HG03469 (cell line): ENCODE data around the gene UCHL5.
"Not testable (repeated sequence)": the region's sequence is repeated elsewhere in the genome, so short reads cannot be mapped to it uniquely, and the experiment has no call there.

Experiments
- ATAC-seq: cut with Tn5 transposase; IDR thresholded peaks from one replicate; pipeline ENCODE4 v1.9.1; 2021; ENCODE audit warnings: mild to moderate bottlenecking, moderate library complexity, moderate number of reproducible peaks; ENCODE audit not compliant: unreplicated experiment

The UCHL5 gene

GRCh38 chr1:193014400-193014799 is 44.8 kb downstream of the UCHL5 start:
- ATAC-seq, result no peak

- no peak for ATAC-seq
These were observed 45.5 kb downstream of the UCHL5 start for GRCh38 chr1:193013707-193014106.

DNA sequence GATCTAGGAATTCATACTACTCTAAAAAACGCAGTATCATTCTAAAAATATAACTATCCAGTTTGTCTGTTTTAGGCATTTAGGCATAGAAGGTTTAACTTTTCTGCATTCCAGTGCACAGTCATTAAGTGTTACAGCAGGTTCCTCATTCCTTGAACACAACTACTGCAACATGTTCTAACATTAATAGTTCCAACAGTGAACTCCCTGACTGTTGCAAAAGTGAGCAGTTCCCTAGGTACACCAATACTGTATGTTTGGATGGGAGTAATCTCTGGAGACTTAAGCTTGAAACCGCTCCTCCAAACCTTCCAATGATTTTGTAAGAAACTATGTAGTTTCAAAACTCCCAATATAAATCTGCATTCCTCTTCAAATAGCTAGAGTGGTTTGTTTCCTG is 46.2 kb downstream of the UCHL5 start:
- ATAC-seq, result no peak

DNA sequence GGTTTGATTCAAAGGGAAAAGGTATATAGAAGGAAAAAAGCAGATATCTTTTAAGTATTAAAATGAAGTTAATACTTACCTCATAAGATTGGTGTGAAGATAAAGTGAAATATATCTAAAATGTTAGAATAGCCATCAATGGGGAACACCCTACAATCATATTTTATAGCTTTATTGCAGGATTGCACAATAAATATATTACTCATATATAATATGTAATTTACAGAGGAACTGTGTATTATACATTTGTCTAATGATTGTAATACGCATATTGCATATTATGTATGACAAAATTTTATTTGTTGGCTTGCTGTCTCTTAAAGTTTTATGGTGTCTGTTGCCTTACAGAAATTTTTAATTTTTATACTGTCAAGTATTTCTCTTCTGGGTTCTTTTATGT is 47.8 kb downstream of the UCHL5 start:
- no peak for ATAC-seq

- ATAC-seq, result no peak
These were observed 49.7 kb downstream of the UCHL5 start for GRCh38 chr1:193009501-193009900.

- no peak for ATAC-seq
These were observed 53.4 kb downstream of the UCHL5 start for GRCh38 chr1:193005785-193006184.

GRCh38 chr1:192998536-192998935 is 60.6 kb downstream of the UCHL5 start:
- ATAC-seq, result no peak

DNA sequence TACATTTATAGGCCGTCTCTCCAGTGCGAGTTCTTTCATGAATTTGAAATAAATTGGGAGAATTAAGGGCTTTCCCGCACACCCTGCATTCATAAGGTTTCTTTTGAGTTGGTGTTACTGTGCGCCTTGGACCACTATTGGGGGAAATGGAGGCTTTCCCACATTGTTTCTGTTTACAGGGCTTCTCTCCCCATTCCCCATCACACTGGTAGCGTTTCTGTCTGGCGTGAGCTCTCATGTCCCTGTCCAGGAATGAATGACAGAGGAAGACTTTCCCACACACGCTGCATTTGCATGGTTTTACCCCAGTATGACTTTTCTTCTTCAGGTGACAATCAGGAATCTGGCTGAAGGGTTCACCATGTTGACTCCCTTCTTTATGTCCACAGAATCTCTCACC is 65.0 kb downstream of the UCHL5 start:
- ATAC-seq, result no peak

DNA sequence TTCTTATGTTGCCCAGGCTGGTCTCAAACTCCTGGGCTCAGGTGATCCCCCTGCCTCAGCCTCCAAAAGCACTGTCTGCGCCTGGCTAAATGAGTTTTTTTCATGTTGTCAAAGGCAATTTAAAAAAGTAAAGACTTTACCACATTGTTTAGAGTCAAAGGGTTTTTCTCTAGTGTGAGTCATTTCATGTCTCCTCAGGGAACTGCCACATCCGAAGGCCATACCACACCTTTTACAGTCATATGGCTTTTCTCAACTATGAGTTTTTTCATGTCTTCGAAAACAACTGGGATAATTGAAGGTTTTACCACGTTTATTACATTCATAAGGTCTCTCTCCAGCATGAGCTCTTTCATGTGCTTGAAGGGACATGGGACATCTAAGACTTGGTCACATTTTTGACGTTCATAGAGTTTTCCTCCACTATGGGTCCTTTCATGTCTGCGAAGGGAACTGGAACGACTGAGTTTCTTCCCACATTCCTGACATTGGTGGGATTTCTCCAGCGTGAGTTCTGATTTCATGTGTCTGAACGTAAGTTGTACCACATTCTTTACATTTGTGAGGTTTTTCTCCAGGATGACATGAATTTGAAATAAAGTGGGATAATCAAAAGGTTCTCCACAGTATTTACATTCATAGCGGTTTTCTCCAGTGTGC is 65.6 kb downstream of the UCHL5 start:
- peak; percentile 75 for ATAC-seq

DNA sequence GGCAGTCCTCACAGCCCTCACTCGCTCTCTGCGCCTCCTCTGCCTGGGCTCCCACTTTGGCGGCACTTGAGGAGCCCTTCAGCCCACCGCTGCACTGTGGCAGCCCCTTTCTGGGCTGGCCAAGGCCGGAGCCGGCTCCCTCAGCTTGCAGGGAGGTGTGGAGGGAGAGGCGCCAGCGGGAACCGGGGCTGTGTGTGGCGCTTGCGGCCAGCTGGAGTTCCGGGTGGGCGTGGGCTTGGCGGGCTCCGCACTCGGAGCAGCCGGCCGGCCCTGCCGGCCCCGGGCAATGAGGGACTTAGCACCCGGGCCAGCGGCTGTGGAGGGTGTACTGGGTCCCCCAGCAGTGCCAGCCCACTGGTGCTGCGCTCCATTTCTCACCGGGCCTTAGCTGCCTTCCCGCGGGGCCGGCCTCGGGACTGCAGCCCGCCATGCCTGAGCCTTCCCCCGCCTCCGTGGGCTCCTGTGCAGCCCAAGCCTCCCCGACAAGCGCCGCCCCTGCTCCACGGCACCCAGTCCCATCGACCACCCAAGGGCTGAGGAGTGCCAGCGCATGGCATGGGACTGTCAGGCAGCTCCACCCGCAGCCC is 72.3 kb downstream of the UCHL5 start:
- not testable (repeated sequence) for ATAC-seq

- no peak for ATAC-seq
These were observed 72.9 kb downstream of the UCHL5 start for GRCh38 chr1:192986110-192986747.

DNA sequence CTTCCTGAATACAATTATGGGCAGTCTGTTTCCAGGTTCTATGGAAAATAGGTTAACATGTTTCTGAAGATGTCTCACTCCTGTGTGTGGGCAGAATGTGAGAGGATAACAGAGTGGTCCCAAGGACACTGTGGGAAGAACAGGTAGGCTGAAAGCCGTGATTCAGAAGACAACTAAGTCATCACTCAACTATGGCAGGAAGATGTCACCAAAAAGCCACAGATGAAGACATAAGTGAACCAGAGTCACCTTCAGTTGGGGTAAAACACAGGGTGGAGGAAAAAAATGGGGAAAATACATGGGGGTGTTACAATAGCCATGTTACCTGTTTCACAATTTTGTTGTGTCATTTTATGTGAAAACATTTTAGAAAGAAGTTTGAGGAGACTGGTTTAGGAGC is 75.1 kb downstream of the UCHL5 start:
- no peak for ATAC-seq

- ATAC-seq, result peak; percentile 96
These were observed 75.7 kb downstream of the UCHL5 start for GRCh38 chr1:192983349-192983980.

DNA sequence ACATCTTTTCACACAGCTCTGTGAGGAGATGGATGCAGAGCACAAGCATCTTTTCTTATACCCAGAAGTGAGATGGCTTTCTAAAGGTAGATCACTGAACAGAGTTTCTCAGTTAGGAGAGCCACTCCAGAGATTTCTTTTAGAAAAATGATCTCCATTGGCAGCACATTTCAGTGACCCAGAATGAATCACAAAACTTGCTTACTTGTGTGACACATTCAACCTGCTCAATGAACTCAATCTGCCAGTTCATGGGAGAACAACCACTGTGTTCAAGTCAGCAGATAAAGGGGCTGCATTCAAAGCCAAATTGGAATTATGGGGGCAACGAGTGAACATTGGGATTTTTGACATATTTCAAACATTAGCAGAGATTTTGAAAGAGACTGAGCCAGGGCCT is 78.3 kb downstream of the UCHL5 start:
- ATAC-seq, result no peak

DNA sequence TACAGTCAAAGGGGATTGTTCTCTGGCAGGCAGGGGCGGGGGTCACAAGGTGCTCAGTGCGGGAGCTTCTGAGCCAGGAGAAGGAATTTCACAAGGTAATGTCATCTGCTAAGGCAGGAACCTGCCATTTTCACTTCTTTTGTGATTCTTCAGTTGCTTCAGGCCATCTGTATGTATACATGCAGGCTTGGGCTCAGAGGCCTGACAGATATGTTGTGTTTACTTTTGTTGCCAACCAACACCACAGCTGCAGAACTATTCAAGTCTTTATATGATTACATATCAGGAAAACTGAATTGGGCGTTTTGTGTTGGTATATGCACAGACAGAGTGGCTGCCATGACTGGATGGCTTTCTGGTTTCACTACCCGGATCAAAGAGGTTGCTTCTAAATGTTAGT is 78.8 kb downstream of the UCHL5 start:
- not testable (repeated sequence) for ATAC-seq

GRCh38 chr1:192979542-192979941 is 79.6 kb downstream of the UCHL5 start:
- no peak for ATAC-seq

- no peak for ATAC-seq
These were observed 80.9 kb downstream of the UCHL5 start for GRCh38 chr1:192978195-192978710.

GRCh38 chr1:192977089-192977706 is 82.0 kb downstream of the UCHL5 start:
- ATAC-seq, result no peak

GRCh38 chr1:192976576-192976975 is 82.6 kb downstream of the UCHL5 start:
- no peak for ATAC-seq

- no peak for ATAC-seq
These were observed 84.5 kb downstream of the UCHL5 start for GRCh38 chr1:192974701-192975100.

DNA sequence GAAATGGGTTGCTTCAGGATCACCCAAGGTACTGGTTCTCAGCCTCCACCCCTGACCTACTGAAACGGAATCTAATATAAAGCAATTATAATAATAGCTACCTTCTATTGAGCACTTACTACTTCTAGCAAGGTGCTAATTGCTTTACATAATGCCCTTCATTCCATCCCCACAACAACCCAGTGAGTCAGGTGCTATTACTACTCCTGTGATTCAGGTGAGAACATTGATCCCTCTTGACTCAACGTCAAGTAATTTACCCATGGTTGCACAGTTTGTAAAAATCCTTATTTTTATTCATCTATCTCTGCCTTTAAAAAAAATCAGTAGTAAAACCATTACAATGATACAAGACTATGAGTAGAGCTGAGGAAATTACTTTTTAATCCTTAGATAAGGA is 85.2 kb downstream of the UCHL5 start:
- ATAC-seq, result no peak
